Caco-2 (cell line): ENCODE measurements around the gene PTPRN2. TPM values are rescaled to one million over a fixed set of nuclear protein-coding genes. Genes with fewer than 3 reads are reported as not detected.

Experiments used
- BruUV-seq: library from RNA; stranded (reverse); fragments of 400-500 nt; replicated peaks from 2 replicates; lab custom pipeline; 2021; lab: Mats Ljungman, UMichigan
- CTCF ChIA-PET: fragments of 300-600 bp; sonication (Branson Sonifier 250); formaldehyde crosslinking; loops from one replicate; lab custom pipeline; 2022; ENCODE audit warnings: antibody characterized with exemption; lab: Charles Lee
- POLR2A ChIA-PET: fragments of 300-600 bp; sonication (Branson Sonifier 250); formaldehyde crosslinking; loops from one replicate; lab custom pipeline; 2022; ENCODE audit warnings: antibody characterized with exemption; lab: Charles Lee
- DNase-seq, 2 experiments: peaks; one replicate each; pipeline versions ENCODE4 v3.0.0 to v3.0.0-alpha.2; 2020 to 2022
- H3K27me3 ChIP-seq: replicated peaks from 2 replicates; pipeline ENCODE4 v1.6.0; 2011; ENCODE audit warnings: low read length; ENCODE audit not compliant: control insufficient read depth, insufficient read depth
- H3K36me3 ChIP-seq: 2 replicates; pipeline ENCODE4 v1.5.1; 2011; ENCODE audit warnings: low read length; ENCODE audit not compliant: control insufficient read depth, insufficient read depth
- H3K4me1 ChIP-seq: fragments of 250-450 bp; sonication (Bioruptor Pico); 2 replicates; pipeline ENCODE4 v1.5.1; 2020; ENCODE audit warnings: mild to moderate bottlenecking
- H3K4me3 ChIP-seq: 2 replicates; pipeline ENCODE4 v1.5.1; 2011; ENCODE audit warnings: low read depth, mild to moderate bottlenecking, control low read depth, low read length
- H3K9me3 ChIP-seq: fragments of 250-450 bp; sonication (Bioruptor Pico); 2 replicates; pipeline ENCODE4 v1.5.1; 2020; ENCODE audit warnings: mild to moderate bottlenecking, moderate library complexity
- H3K27ac Mint-ChIP-seq: one replicate; pipeline ENCODE4 v1.8.0; 2022; ENCODE audit warnings: mixed read lengths; ENCODE audit not compliant: unreplicated experiment
- H3K27me3 Mint-ChIP-seq: one replicate; pipeline ENCODE4 v1.8.0; 2022; ENCODE audit warnings: mixed read lengths; ENCODE audit not compliant: insufficient read depth, unreplicated experiment
- H3K36me3 Mint-ChIP-seq: one replicate; pipeline ENCODE4 v1.8.0; 2022; ENCODE audit warnings: mild to moderate bottlenecking, mixed read lengths; ENCODE audit not compliant: insufficient read depth, unreplicated experiment
- H3K4me1 Mint-ChIP-seq: one replicate; pipeline ENCODE4 v1.8.0; 2022; ENCODE audit warnings: low read depth, mixed read lengths; ENCODE audit not compliant: unreplicated experiment
- H3K4me3 Mint-ChIP-seq: one replicate; pipeline ENCODE4 v1.8.0; 2022; ENCODE audit warnings: mild to moderate bottlenecking, moderate library complexity, mixed read lengths; ENCODE audit not compliant: unreplicated experiment
- H3K9me3 Mint-ChIP-seq: one replicate; pipeline ENCODE4 v1.8.0; 2022; ENCODE audit warnings: mixed read lengths; ENCODE audit not compliant: unreplicated experiment
- intact Hi-C: fragments of 100-400 bp; cut with micrococcal nuclease; formaldehyde crosslinking; loops from one replicate; pipeline ENCODE4 v1.10.0; 2022; ENCODE audit not compliant: unreplicated experiment
- total RNA-seq: library from RNA; stranded (reverse); gene quantifications from 2 replicates; pipeline ENCODE4 v1.2.3, GENCODE V29; 2022
- TF ChIP-seq, protein P1 (sequence below), 2 experiments: fragments of 200-600 bp in 1 of 2; IDR thresholded peaks; 1 replicate in 1 of 2; 2 replicates in 1 of 2; pipeline versions ENCODE4 v1.5.1 to v1.8.0; 2011 to 2022; ENCODE audit warnings: antibody characterized with exemption in 1 of 2, control low read depth in 1 of 2, inconsistent platforms in 1 of 2, low read depth in 1 of 2, low read length in 1 of 2, mild to moderate bottlenecking in 1 of 2, moderate library complexity in 1 of 2; ENCODE audit not compliant: insufficient read depth in 1 of 2, severe bottlenecking in 1 of 2, unreplicated experiment in 1 of 2

Gene PTPRN2
- total RNA-seq, 1 experiment from 2014 or later, result 1.4 TPM

DNA sequence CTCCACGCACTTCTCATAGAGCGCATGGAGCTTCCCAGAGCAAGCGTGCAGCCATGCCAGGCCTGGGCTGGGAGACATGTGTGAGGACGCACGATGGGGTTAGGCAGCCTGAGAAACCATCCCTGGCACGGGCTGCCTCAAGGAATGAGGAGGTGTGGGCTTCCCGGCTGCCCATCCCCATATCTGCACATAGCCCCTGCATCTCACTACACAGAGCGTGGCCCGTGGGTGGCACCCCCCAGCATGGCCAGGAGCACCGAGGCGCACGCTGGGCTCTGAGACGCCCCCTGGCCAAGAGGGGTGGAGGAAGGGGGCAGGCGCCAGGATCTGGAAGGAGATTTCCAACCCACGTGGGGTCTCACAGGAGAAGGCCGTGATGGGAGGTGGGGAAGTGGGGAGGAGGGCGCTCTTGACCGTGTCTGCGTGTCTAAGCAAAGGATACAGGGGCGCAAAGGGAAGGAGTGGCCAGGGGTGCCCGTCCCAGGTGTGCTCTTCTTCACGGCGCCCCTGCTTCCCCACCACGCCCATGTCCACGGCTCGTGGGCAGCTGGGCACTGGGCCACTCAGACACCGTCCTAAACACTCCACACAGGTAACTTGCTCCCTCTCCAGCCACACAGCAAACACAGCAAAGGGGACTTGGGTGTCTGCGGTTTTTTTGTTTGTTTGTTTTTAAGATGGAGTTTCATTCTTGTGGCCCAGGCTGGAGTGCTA, 340.5 kb downstream of the PTPRN2 start:
- TF ChIP-seq, protein P1, sequence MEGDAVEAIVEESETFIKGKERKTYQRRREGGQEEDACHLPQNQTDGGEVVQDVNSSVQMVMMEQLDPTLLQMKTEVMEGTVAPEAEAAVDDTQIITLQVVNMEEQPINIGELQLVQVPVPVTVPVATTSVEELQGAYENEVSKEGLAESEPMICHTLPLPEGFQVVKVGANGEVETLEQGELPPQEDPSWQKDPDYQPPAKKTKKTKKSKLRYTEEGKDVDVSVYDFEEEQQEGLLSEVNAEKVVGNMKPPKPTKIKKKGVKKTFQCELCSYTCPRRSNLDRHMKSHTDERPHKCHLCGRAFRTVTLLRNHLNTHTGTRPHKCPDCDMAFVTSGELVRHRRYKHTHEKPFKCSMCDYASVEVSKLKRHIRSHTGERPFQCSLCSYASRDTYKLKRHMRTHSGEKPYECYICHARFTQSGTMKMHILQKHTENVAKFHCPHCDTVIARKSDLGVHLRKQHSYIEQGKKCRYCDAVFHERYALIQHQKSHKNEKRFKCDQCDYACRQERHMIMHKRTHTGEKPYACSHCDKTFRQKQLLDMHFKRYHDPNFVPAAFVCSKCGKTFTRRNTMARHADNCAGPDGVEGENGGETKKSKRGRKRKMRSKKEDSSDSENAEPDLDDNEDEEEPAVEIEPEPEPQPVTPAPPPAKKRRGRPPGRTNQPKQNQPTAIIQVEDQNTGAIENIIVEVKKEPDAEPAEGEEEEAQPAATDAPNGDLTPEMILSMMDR (IDR thresholded peaks at IDR 0.05; ENCODE audit: insufficient read depth in 1 of 2, low read depth in 1 of 2, low read length in 1 of 2, severe bottlenecking in 1 of 2, unreplicated experiment in 1 of 2), result no peak
- Histone ChIP-seq H3K27me3 (no peaks in the 10 kb centered on the region), H3K9me3 (peaks cover 14% of the 10 kb centered on the region; the same call in 1 of the 2 replicates), H3K4me3 (no peak overlapping the region), H3K4me1 (no peaks in the 10 kb centered on the region), H3K36me3 (no peaks in the 10 kb centered on the region)
- Mint-ChIP-seq H3K4me1 (no peaks in the 10 kb centered on the region), H3K9me3 (peaks cover 12% of the 10 kb centered on the region), H3K27ac (no peak overlapping the region), H3K27me3 (no peaks in the 10 kb centered on the region), H3K36me3 (no peaks in the 10 kb centered on the region), H3K4me3 (no peak overlapping the region)
- DNase-seq, result no peak
- intact Hi-C loops, result no loop called here
- no TSS peak for BruUV-seq
- CTCF ChIA-PET, result no interaction called here
- POLR2A ChIA-PET, result no interaction called here

DNA sequence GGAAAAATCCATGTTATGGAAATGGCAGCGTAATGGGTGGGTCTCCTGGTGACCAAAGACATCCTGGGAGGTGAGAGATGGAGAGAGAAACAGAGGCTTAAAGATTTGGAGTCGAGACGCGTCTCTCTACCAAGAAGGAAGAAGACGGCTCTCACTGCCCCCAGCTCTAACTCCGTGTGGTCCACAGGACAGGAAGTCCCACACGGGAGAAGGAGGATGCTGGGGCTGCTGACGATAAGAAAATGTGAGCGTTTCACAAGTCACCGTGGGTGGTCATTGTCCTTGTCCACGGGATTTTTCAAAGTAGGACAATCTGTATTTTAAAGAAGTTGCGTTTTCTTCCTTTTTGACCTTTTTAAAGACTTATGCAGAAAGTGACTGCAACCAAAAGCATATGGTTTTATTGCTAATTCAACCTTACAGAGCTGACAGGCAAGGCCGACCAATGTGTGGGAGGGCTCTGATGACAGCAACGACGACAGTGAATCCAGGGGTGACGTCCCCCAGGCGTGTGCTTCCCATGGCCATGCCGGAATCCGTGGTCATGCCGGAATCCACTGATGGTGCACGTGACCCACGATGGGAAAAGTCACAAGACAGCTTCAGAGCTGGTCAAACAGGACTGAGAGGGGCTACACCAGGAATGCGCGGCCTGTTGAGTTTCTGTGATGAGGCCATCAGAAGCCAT, 341.2 kb downstream of the PTPRN2 start:
- H3K4me3 Mint-ChIP-seq, result no peak overlapping the region
- no TSS peak for BruUV-seq
- POLR2A ChIA-PET, result no interaction called here
- peaks cover 14% of the 10 kb centered on the region; the same call in 1 of the 2 replicates for H3K9me3 ChIP-seq
- CTCF ChIA-PET, result no interaction called here
- DNase-seq, result no peak
- intact Hi-C loops, result no loop called here
- TF ChIP-seq, protein P1 (IDR thresholded peaks at IDR 0.05; ENCODE audit: insufficient read depth in 1 of 2, low read depth in 1 of 2, low read length in 1 of 2, severe bottlenecking in 1 of 2, unreplicated experiment in 1 of 2), result no peak
- H3K4me3 ChIP-seq, result no peak overlapping the region
- H3K27me3 ChIP-seq, result no peaks in the 10 kb centered on the region
- H3K4me1 ChIP-seq, result no peaks in the 10 kb centered on the region
- H3K36me3 Mint-ChIP-seq, result no peaks in the 10 kb centered on the region
- H3K9me3 Mint-ChIP-seq, result peaks cover 17% of the 10 kb centered on the region
- no peaks in the 10 kb centered on the region for H3K27me3 Mint-ChIP-seq
- H3K36me3 ChIP-seq, result no peaks in the 10 kb centered on the region
- H3K27ac Mint-ChIP-seq, result no peak overlapping the region
- H3K4me1 Mint-ChIP-seq, result no peaks in the 10 kb centered on the region

DNA sequence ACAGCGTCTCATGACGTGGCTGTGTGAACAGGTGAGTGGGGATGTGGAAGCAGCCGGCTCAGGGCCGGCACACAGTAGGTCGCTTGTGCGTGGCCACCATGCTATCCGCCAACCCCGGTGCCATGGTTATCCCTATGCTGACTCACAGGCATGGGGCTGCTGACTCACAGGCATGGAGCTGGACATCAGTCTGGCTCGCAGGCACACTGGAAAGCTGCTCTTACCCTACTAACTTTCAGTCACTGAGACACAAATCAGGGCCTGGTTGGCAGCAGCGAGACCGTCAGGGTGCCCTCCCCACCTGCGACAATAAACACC, 341.9 kb downstream of the PTPRN2 start:
- H3K36me3 ChIP-seq, result no peaks in the 10 kb centered on the region
- H3K9me3 Mint-ChIP-seq, result peaks cover 17% of the 10 kb centered on the region
- H3K9me3 ChIP-seq, result peaks cover 14% of the 10 kb centered on the region; the same call in 1 of the 2 replicates
- H3K4me1 ChIP-seq, result no peaks in the 10 kb centered on the region
- CTCF ChIA-PET, result no interaction called here
- intact Hi-C loops, result no loop called here
- H3K27ac Mint-ChIP-seq, result no peak overlapping the region
- no TSS peak for BruUV-seq
- no peak overlapping the region for H3K4me3 ChIP-seq
- POLR2A ChIA-PET, result no interaction called here
- no peaks in the 10 kb centered on the region for H3K27me3 ChIP-seq
- DNase-seq, result no peak
- TF ChIP-seq, protein P1 (IDR thresholded peaks at IDR 0.05; ENCODE audit: insufficient read depth in 1 of 2, low read depth in 1 of 2, low read length in 1 of 2, severe bottlenecking in 1 of 2, unreplicated experiment in 1 of 2), result no peak
- no peaks in the 10 kb centered on the region for H3K4me1 Mint-ChIP-seq
- H3K27me3 Mint-ChIP-seq, result no peaks in the 10 kb centered on the region
- no peak overlapping the region for H3K4me3 Mint-ChIP-seq
- no peaks in the 10 kb centered on the region for H3K36me3 Mint-ChIP-seq
